GM12892 (cell line): ENCODE measurements around the gene PRSS53.

Source experiments
- POLR2A ChIP-seq: IDR thresholded peaks from 2 replicates; pipeline ENCODE4 v1.6.1; 2011; ENCODE audit warnings: low read depth, low read length, control low read depth
- POLR2AphosphoS5 ChIP-seq: IDR thresholded peaks from 2 replicates; pipeline ENCODE4 v1.6.1; 2011; ENCODE audit warnings: low read depth, low read length, control low read depth

GRCh38 chr16:31083556-31083955 lies 5.2 kb downstream of the PRSS53 start:
- TF ChIP-seq POLR2A (no peak), POLR2AphosphoS5 (no peak)
